Superior temporal gyrus (tissue), 1 donor: ENCODE measurements around the gene SMCR8.
A peak's percentile ranks its signal among the peaks of the same experiment; 100 is the strongest.
"Not testable (repeated sequence)": the region's sequence is repeated elsewhere in the genome, so short reads cannot be mapped to it uniquely, and the experiment has no call there.

Experiments used
- DNase-seq: peaks from one replicate; pipeline ENCODE4 v3.0.0-alpha.2; 2016; ENCODE audit errors: extremely low spot score

The SMCR8 gene

DNA sequence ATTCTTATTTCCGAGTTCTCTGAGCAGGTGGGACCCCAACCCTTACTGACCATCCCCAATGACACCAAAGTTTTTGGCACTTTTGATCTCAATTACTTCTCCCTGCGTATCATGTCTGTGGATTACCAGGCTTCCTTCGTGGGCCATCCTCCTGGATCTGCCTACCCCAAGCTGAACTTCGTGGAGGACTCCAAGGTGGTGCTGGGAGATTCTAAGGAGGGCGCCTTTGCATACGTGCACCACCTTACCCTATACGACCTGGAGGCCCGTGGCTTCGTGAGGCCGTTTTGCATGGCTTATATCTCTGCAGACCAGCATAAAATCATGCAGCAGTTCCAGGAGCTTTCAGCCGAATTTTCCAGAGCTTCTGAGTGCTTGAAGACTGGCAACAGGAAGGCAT lies 868 bp downstream of the SMCR8 start:
- no peak for DNase-seq

- DNase-seq = no peak
Measured at GRCh38 chr17:18318117-18318516, 3.0 kb downstream of the SMCR8 start.

GRCh38 chr17:18318771-18319450 lies 3.8 kb downstream of the SMCR8 start:
- no peak for DNase-seq

GRCh38 chr17:18319604-18320256 lies 4.6 kb downstream of the SMCR8 start:
- DNase-seq = peak; percentile 53

GRCh38 chr17:18320301-18320700 lies 5.2 kb downstream of the SMCR8 start:
- no peak for DNase-seq

- no peak for DNase-seq
Measured at GRCh38 chr17:18321309-18321708, 6.2 kb downstream of the SMCR8 start.

DNA sequence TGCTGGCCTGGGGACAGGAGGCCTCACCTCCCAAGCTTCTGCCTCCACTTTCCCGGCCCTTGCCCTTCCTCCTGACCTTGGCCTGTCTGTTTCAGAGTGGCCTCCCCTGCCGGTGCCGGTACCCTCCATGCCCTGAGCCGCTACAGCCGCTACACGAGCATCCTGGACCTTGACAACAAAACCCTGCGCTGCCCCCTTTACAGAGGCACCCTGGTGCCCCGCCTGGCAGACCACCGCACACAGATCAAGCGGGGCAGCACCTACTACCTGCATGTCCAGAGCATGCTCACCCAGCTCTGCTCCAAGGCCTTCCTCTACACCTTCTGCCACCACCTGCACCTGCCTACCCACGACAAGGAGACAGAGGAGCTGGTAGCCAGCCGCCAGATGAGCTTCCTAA lies 7.4 kb downstream of the SMCR8 start:
- no peak for DNase-seq

DNA sequence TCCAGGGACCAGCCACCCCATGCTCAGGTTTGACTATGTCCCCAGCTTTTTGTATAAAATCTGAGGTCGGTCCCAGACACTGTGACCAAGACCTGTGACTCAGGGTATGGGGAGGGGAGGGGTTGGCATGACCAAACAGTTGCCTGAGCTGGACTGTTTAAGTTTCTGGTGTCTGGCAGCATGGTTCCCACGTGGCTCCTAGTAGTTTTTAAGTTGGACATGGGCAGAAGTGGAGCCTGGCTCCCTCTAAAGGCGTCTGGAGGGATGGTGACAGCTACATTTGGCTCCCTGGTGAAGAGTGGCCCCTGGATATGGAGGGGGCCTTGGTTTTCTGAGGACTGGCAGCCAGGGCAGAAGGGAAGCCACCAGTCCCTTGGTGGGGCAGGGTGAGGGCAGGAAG lies 7.9 kb downstream of the SMCR8 start:
- no peak for DNase-seq

GRCh38 chr17:18323507-18324139 lies 8.5 kb downstream of the SMCR8 start:
- no peak for DNase-seq

DNA sequence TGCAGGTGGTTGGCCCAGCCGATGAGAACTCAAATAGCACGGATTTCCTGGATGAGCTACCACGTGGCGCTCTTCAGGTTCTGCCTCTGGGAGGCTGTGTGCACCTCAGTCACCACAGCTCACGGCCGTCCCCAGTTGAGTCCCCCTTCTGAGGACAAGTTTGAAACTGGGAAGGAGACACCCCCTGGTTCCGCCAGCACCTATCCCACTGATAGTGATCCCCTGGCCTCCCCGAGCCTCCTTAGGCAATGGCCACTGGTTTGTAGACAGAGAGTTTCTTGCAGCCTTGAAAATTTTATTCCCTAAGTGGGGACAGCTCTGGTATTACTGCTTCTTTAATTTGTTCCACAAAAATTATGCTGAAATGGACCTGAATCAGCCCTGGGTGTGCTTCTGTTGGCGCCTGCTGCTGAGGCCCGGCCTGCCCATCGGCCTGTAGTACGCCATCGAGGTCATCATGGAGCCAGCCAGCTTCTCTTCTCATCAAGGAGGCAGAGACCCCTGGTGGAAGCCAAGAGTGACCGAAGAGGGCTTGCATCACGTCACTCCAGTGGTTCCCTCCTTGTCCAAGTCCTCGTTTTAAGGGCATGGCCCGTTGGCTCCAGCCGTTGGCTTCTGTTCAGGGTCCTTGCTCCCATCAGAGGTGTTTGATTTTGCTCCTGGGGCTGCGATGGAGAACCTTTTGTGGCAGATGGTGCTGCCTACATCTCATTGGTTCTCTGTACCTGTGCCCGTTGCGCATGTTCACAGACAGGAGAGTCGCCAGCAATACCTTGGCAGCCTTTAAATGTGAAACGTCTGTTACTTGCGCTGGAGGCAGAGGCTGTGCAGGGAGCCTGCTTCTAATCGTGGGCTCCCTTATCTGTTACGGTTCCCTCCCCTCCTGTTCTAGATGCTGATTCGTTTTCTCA lies 9.3 kb downstream of the SMCR8 start:
- no peak for DNase-seq

DNA sequence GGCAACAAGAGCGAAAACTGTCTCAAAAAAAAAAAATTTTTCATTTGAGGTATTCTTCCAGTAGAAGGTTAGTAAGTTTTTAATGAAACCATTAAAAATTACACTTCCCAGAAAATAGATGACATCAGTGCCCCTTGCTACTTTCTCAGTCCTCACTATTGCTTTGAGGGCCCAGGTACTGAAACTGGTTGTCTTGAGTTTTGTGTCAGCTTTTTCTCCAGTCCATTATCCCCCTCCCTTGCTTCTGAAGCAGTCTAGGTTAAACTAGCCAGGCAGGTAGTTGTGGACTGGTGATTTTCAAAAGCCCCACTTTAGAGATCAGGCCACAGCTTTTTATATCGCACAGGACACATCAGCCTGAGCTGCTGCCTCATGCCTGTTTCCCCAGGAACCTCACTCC lies 10.9 kb downstream of the SMCR8 start:
- no peak for DNase-seq

- DNase-seq = no peak
Measured at GRCh38 chr17:18326572-18326971, 11.5 kb downstream of the SMCR8 start.

GRCh38 chr17:18327093-18327492 lies 12.0 kb downstream of the SMCR8 start:
- no peak for DNase-seq

- DNase-seq = no peak
Measured at GRCh38 chr17:18327556-18327955, 12.5 kb downstream of the SMCR8 start.

DNA sequence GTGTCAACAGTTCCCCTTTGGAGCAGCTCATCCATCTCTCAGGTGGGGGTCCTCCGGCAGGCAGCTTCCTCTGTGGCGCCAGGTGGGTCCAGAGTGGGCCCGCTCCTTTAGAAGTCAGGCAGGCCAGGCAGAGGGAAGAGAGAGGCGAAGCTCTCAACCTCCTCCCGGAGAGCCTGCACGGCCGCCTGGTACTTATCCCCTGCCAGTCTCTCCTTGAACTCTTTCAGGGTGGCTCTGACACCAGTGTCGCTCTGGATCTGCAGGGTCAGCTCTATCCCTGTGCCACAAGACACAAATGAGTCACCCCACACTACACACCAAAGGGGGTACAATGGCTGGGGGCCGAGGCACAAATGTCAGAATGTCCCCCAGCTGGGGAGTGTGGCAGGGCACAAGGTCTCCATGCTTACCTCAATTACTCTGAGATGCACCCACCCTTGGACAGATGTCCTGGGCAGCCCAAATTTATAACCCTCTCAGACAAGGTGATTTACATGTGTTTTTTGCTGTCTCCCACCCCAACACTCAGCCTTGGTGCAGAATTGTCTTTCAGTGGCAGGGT lies 13.6 kb downstream of the SMCR8 start:
- no peak for DNase-seq

GRCh38 chr17:18331879-18332278 lies 16.8 kb downstream of the SMCR8 start:
- no peak for DNase-seq

- DNase-seq = no peak
Measured at GRCh38 chr17:18332909-18333489, 17.9 kb downstream of the SMCR8 start.

DNA sequence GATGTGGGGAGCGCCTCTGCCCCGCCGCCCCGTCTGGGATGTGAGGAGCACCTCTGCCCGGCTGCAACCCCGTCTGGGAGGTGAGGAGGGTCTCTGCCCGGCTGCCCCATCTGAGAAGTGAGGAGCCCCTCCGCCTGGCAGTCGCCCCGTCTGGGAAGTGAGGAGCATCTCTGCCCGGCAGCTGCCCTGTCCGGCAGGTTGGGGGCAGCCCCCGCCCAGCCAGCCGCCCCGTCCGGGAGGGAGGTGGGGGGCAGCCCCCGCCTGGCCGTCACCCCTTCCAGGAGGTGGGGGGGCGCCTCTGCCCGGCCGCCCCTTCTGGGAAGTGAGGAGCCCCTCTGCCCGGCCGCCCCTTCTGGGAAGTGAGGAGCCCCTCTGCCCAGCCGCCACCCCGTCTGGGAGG lies 23.1 kb downstream of the SMCR8 start:
- DNase-seq = not testable (repeated sequence)

DNA sequence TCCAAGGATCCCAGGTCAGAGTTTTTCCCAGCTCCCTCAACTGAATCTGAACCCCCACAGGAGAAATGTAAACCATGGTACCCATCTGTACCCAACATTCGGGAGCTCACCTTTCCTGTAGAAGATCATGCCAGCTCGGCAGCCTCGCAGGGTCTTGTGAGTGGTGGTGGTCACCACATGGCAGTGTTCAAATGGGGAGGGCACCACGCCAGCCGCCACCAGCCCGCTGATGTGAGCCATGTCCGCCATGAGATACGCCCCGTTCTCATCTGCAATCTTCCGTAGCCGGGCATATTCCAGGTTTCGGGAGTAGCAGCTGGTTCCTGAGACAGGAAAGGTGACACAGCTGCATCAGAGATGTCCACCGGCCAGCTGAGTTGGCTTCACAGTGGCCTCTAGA lies 24.8 kb downstream of the SMCR8 start:
- no peak for DNase-seq

DNA sequence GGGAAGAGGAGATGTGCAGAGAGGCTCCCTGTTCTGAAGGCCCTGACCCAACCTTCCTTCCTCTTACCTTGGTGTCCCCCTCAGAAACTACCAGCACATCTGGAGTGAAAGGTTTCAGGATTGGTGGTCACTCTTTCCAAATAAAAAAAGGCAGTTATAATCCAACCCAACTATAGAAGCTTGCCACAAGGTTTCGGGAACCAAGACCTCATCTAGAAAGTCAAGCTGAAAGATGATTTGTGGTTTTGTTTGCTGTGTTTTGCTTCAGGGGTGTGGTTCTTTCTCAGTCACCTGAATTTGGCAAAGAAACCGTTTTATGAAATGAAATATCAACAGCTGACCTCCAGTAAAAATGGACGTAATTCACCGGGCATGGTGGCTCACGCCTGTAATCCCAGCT lies 28.9 kb downstream of the SMCR8 start:
- DNase-seq = no peak

DNA sequence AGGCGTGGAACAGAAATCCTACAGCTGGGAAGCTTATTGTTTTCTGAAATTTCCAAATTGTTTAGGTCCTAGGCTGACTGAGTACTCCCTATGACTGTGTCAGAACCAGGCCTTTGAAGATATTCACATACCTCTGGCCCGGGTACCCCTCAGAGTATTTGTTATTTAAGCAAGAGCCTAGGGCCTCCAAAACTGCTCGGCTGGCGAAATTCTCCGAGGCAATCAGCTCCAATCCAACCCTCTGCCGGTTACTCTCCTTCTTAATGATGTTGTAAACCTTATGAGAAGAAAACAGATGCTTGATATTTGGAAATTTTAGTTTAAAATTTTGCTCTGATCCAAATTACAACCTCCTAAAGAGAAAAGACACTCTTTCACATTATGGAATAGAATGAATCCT lies 38.4 kb downstream of the SMCR8 start:
- no peak for DNase-seq

GRCh38 chr17:18356624-18357023 lies 41.5 kb downstream of the SMCR8 start:
- DNase-seq = peak; percentile 39
